ENCODE results near the gene MRTFA. TPM values are rescaled to one million over a fixed set of nuclear protein-coding genes. Genes with fewer than 3 reads are reported as not detected.

Gene MRTFA
- total RNA-seq, 1 donor from 2014 or later: 99.3 TPM

DNA sequence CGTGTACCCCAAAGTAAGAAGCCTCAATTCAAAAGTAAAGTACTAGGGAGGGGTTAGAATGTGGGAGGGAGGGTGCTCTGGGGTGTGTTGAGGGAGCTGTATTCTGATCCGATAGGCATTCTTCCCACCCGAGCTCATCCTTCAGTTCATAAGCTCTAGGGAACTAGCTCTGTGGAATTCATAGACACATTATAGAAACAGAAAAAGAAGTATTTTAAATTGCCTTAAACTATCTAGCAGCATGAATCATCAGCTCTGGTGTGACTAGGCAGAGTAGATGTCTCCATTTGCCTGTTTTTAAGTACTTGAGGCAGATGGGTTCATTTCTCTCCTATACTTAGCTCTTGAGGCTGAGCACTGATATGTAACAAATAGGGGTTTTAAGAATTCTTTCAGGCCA lies 273.5 kb downstream of the MRTFA start:
- no peak overlapping the region for H3K4me3 ChIP-seq
- no peak overlapping the region for H3K27ac ChIP-seq
- TF ChIP-seq, protein P1, sequence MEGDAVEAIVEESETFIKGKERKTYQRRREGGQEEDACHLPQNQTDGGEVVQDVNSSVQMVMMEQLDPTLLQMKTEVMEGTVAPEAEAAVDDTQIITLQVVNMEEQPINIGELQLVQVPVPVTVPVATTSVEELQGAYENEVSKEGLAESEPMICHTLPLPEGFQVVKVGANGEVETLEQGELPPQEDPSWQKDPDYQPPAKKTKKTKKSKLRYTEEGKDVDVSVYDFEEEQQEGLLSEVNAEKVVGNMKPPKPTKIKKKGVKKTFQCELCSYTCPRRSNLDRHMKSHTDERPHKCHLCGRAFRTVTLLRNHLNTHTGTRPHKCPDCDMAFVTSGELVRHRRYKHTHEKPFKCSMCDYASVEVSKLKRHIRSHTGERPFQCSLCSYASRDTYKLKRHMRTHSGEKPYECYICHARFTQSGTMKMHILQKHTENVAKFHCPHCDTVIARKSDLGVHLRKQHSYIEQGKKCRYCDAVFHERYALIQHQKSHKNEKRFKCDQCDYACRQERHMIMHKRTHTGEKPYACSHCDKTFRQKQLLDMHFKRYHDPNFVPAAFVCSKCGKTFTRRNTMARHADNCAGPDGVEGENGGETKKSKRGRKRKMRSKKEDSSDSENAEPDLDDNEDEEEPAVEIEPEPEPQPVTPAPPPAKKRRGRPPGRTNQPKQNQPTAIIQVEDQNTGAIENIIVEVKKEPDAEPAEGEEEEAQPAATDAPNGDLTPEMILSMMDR (IDR thresholded peaks at IDR 0.05): no peak
- no peaks in the 10 kb centered on the region for H3K4me1 ChIP-seq
- intact Hi-C loops (cut with DNase I): no loop called here
- peaks cover 91 to 96% of the 10 kb centered on the region in 2 donors for H3K36me3 ChIP-seq
- no peaks in the 10 kb centered on the region for H3K27me3 ChIP-seq
- H3K9me3 ChIP-seq: no peaks in the 10 kb centered on the region
- DNase-seq (ENCODE audit: low spot score in 2 of 2): no peak

DNA sequence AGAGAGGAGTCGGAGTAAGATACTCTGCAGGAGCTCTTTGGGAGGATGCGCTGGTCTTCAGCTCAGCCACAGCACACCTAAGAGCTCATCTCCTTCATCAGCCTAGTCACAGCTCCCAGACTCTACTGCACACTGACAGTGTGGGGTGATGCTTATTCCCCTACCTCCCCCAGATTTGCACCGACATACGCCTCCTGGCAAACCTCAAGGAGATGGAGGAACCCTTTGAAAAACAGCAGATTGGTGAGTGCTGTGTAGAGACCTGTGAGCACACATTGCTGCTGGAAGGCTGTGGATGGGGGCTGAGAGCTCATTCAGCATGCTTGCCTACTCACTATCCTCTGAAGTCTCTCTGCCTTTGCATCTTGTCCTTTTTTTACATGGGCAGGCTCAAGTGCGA lies 275.4 kb downstream of the MRTFA start:
- Histone ChIP-seq H3K9me3 (no peaks in the 10 kb centered on the region), H3K27me3 (no peaks in the 10 kb centered on the region), H3K4me3 (no peak overlapping the region), H3K4me1 (no peaks in the 10 kb centered on the region), H3K36me3 (peaks cover 87 to 99% of the 10 kb centered on the region in 2 donors), H3K27ac (no peak overlapping the region)
- TF ChIP-seq, protein P1 (IDR thresholded peaks at IDR 0.05): no peak
- intact Hi-C loops (cut with DNase I): no loop called here
- DNase-seq (ENCODE audit: low spot score in 2 of 2): no peak

Other genes with a start within 250 kb of the MRTFA start
- not detected for gene MCHR1, start 42.8 kb upstream of the MRTFA start, total RNA-seq
- gene SLC25A17, start 182.6 kb upstream of the MRTFA start, total RNA-seq: 62.1 TPM
- gene ST13, start 219.9 kb upstream of the MRTFA start, total RNA-seq: 46.0 TPM
- gene XPNPEP3, start 220.4 kb upstream of the MRTFA start, total RNA-seq: 1.1 TPM
- gene DNAJB7, start 225.4 kb upstream of the MRTFA start, total RNA-seq: not detected

Data from ascending aorta (tissue), 2 donors.